Esophagus muscularis mucosa (tissue), 3 donors: ENCODE measurements around the gene GNB1.

Experiments used
- CTCF ChIP-seq, 3 experiments: fragments of 200-600 bp in 2 of 3; fragments of 450-650 bp in 1 of 3; sonication (generic) in 2 of 3; IDR thresholded peaks; one replicate each; pipeline ENCODE4 v1.5.1; 2017 to 2019; ENCODE audit warnings: antibody characterized with exemption in 3 of 3, mild to moderate bottlenecking in 2 of 3, moderate library complexity in 1 of 3
- POLR2A ChIP-seq: fragments of 450-650 bp; IDR thresholded peaks from one replicate; pipeline ENCODE4 v1.6.1; 2017; ENCODE audit warnings: antibody characterized with exemption, moderate library complexity, mild to moderate bottlenecking, low read depth

- TF ChIP-seq CTCF (IDR thresholded peaks at IDR 0.05) (no peak), POLR2A (no peak)
Measured at GRCh38 chr1:1876335-1876930, 14.5 kb downstream of the GNB1 start.
